GM18868 (cell line): ENCODE measurements around the gene MICAL1.
"Not testable (repeated sequence)": the region's sequence is repeated elsewhere in the genome, so short reads cannot be mapped to it uniquely, and the experiment has no call there.

ENCODE experiments used
- ATAC-seq: cut with Tn5 transposase; IDR thresholded peaks from one replicate; pipeline ENCODE4 v1.9.1; 2021; ENCODE audit warnings: mild to moderate bottlenecking, moderate library complexity; ENCODE audit not compliant: unreplicated experiment

MICAL1 gene

DNA sequence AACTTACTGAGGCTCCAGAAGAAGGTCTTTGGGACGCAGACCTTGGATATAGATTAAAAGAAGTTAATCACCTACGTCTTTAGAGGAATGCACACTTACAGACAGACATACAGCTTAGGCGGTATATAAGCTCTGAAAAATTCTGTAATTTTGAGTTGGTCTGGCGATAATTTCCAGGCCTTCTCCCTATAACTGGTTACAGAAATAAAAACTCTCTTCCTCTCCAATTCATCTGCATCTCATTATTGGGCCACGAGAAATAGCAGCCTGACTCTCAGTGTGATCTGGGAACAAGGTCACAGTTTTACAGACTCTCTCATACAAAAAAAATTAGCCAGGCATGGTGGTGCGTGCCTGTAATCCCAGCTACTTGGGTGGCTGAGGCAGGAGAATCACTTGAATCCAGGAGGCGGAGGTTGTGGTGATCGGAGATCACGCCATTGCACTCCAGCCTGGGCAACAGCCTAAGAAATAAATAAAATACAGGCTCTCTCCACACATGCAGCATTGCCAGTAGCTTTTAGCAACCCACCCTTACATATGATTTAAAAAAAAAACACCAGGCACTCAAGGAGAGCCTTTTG, 22.7 kb upstream of the MICAL1 start:
- no peak for ATAC-seq

GRCh38 chr6:109477725-109478124, 22.2 kb upstream of the MICAL1 start:
- ATAC-seq: no peak

- no peak for ATAC-seq
These were observed 21.6 kb upstream of the MICAL1 start for GRCh38 chr6:109477184-109477583.

DNA sequence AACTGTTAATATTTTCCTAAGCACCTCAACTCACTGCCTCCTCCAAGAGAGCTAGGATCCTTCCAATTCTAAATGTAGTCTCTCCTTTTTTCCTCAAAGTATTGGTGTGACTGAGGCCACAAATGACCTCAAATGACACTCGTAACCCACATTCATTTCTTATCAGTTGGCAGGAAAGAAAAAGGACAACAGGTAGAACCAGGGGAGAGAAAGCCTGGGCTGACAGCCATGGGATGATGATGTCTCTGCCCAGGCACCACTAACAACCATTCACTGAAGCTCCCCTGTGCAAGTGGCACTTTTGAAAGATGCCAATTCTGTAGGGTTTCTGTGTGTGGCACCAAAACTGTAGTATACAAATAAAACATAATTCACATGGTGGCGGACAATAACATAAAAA, 20.1 kb upstream of the MICAL1 start:
- ATAC-seq: no peak

DNA sequence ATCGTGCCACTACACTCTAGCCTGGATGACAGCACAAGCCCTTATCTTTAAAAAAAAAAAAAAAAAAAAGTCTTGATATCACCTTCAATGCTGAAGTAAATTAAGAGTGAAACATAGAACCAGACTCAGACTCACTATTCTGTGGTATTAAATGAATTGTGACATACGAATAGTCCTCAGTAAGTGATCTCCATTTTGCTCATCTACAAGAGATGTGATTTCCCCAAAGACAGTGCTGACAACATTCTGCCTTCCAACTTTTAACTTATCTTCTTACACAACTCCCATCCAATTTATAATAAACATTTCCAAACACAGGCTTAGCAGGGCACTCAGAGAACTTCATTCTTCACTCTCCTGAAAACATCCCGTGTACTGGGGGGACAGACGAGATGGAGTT, 19.4 kb upstream of the MICAL1 start:
- ATAC-seq: no peak

DNA sequence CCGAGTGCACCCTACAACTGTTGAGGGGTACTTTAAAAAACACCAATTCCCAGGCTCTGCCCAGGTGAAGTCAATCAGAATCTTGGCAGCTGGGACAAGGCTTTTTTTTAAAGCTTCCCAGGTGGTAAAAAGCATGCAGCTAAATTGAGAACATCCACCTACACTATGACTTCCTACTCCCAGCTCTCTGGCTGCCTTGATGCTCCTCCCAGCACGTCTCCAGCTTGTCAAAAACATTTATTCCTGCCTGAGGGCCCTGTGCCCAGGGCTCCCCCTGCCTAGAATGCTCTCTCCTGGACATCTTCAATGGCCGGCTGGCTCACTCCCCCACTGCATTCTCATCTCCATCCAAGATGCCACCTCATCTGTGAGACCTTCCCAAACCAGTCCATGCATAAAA, 17.5 kb upstream of the MICAL1 start:
- ATAC-seq: no peak

DNA sequence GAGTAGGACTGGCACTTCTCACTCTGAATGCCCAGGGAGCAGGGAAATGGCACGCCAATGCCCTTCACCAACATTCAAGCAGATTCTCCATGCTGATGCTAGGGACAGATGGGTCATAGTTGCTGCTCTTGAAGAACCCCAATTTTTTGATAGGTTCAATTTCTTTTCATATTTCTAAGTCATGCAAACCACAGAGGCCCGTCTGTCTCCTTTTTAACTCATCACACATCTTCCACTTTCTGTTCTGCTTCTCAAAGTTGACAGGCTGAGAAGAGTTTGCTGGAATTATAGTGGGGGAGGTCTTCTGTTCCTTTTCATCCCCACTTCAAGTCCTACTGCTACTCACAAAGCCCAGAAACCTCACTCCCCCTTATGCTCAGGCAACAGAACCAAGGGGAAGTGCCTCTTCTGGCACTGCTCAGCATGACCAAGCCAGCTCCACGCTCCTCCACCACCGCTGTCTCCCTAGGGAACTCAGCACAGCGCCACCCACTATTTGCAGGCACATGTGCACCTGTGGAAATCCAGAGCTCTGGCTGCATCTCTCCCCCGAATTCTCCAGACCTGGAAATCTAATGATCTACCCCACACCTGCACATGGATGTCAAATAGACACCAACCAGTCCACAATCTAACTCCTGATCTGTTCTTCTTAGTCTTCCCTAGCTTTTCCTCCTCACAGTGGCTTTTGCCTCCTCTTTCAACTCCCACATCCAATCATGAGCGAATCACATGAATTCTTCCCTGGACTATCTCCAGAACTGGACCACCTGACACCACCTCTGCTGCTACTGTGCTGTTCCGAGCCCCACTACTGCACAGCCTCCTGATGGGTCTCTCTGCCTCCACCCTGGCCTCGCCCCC, 16.8 kb upstream of the MICAL1 start:
- peak; percentile 71 for ATAC-seq

- no peak for ATAC-seq
These were observed 15.7 kb upstream of the MICAL1 start for GRCh38 chr6:109471105-109471810.

- ATAC-seq: no peak
These were observed 14.1 kb upstream of the MICAL1 start for GRCh38 chr6:109469591-109470189.

- ATAC-seq: no peak
These were observed 12.1 kb upstream of the MICAL1 start for GRCh38 chr6:109467696-109468095.

GRCh38 chr6:109466212-109466923, 10.8 kb upstream of the MICAL1 start:
- no peak for ATAC-seq

DNA sequence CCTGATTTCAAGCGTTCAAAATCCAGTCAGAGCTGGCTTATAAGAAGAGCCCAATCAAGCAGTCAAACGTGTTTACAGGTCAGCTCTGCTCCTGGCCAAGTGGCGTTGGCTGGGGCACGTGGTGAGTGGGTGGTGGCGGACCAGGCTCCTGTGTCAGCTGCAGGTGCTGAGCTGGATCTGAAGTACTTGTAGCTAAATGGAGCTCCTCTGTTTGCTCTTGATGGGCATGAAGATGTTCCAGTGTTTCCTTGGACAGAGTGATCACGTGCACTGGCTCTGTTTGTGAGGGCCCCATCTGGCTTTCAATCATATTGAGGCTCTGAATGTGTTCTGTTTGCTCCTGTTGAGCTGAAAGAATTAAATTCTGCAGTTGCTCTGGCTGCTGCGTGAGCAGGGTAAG, 10.2 kb upstream of the MICAL1 start:
- ATAC-seq: no peak

GRCh38 chr6:109461733-109462526, 6.4 kb upstream of the MICAL1 start:
- no peak for ATAC-seq

DNA sequence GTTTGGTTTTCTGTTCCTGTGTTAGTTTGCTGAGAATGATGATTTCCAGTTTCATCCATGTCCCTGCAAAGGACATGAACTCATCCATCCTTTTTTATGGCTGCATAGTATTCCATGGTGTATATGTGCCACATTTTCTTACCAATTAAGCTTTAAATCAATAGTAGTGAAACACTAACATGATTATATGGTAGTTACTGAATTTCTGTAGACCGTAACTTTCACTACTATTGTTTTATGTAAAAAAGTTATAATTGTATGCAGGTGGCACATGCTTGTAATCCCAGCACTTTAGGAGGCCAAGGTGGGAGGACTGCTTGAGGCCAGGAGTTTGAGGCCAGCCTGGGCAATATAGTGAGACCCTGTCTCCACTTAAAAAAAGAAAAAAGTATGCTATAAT, 5.6 kb upstream of the MICAL1 start:
- not testable (repeated sequence) for ATAC-seq

GRCh38 chr6:109460161-109460829, 4.7 kb upstream of the MICAL1 start:
- no peak for ATAC-seq

DNA sequence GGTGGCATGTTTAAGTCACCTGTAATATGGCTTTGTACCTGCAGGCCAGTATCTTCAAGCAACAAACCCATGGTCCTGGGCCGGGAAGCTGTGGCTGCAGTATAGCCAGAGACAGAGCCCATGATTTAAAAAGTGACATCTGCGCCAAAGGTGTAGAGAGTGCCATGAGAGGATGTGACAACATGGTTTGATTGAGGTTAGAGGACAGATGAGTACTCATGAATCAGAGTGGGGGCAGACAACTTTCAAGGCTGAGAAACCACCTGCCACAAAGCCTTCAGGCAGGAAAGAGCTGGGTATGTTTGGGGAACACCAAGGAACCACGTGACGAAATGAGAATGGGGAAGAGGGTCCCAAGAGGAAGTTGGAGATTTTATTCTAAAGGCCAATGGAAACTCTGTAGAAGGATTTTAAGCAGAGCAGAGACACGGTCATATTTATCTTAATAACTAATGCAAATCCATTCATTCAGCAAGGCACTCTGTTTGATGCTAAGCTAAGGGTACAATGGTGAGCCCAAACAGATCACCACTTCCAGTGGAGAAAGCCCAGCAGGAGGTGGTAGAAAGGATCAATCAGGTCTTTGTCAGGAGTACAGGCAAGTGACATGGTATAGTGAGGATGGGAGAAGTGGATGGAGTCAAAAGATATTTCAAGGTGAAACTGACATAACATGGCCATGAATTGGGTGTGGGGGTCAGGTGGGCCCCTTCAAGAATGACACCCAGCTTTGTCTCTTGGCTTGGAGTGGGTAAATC, 3.4 kb upstream of the MICAL1 start:
- peak; percentile 40 for ATAC-seq

GRCh38 chr6:109457562-109457996, 2.0 kb upstream of the MICAL1 start:
- no peak for ATAC-seq

DNA sequence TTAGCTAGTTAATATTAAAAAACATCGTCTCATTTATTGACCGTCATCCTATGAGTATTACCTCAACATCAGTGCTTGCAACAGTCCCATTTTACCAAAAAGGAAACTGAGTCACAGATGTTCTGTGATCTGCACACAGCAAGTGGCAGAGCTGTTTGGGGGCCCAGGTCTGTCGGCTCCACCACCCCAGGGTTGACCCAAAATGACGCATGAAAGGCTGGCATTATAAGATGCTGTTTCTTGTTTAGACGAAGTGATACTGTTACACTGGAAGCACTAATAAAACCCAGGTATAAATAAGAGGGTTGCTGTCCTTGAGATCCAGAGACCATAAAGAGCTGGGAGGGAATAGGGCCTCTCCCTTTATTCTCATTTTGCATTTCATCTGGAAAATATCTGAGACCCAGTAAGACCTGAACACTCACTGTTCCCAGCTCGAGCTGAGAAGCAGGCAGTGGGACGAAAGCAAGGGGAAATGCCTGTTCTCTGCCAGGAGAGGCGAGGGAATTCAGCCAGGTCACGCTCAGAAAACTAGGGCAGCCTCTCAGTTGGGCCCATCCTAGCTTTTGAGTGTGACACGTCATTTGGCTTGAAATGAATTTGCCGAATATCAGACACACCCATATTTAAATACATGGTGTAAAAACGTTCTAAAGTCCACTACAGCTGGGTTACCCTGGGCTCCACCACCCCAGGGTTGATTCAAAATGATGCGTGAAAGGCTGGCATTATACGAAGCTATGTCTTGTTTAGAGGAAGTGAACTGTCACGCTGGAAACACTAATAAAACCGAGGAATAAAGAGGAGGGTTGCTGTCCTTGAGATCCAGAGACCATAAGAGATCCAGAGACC, 1.4 kb upstream of the MICAL1 start:
- no peak for ATAC-seq
